Measurements from ENCODE around the gene EXOG.

Gene EXOG

GRCh38 chr3:38496131-38496910 is at the start of gene EXOG:
Gene EXOG, plus strand, starts transcription at chr3:38496340. Its CDS starts 28 bp downstream, at chr3:38496368.
- in situ Hi-C loops (cut with MboI; ENCODE audit: low pct_unique_long_range_greater_than_20kb, low sequenced_read_pairs), result loop anchor here (25.0 kb wide), 1 partner anchor 359 kb away; the partner anchor contains the start of genes ACAA1 and MYD88

GRCh38 chr3:38446812-38447211 is 49.3 kb upstream of the EXOG start:
- no peak for DNase-seq
- in situ Hi-C loops (cut with MboI; ENCODE audit: low pct_unique_long_range_greater_than_20kb, low sequenced_read_pairs), result no loop called here

More at GRCh38 chr3:38496131-38496910, at the start of gene EXOG:
- DNase-seq, result peak; percentile 90

GRCh38 chr3:38450853-38451252 is 45.3 kb upstream of the EXOG start:
- in situ Hi-C loops (cut with MboI; ENCODE audit: low pct_unique_long_range_greater_than_20kb, low sequenced_read_pairs), result no loop called here

GRCh38 chr3:38453075-38453912 is 42.8 kb upstream of the EXOG start, which contains the start of gene ACVR2B:
Gene ACVR2B, plus strand, starts transcription at chr3:38453890. Its CDS starts 433 bp downstream, at chr3:38454323.
- in situ Hi-C loops (cut with MboI; ENCODE audit: low pct_unique_long_range_greater_than_20kb, low sequenced_read_pairs), result no loop called here
- DNase-seq, result peak; percentile 64

More at GRCh38 chr3:38450853-38451252, 45.3 kb upstream of the EXOG start:
- DNase-seq, result no peak

- DNase-seq, result no peak
- in situ Hi-C loops (cut with MboI; ENCODE audit: low pct_unique_long_range_greater_than_20kb, low sequenced_read_pairs), result no loop called here
Measured at GRCh38 chr3:38453913-38454177, 42.3 kb upstream of the EXOG start.

- peak; percentile 32 for DNase-seq
- in situ Hi-C loops (cut with MboI; ENCODE audit: low pct_unique_long_range_greater_than_20kb, low sequenced_read_pairs), result no loop called here
Measured at GRCh38 chr3:38454178-38454883, 41.8 kb upstream of the EXOG start.

- in situ Hi-C loops (cut with MboI; ENCODE audit: low pct_unique_long_range_greater_than_20kb, low sequenced_read_pairs), result no loop called here
- peak; percentile 40 for DNase-seq
Measured at GRCh38 chr3:38454884-38455638, 41.1 kb upstream of the EXOG start.

- in situ Hi-C loops (cut with MboI; ENCODE audit: low pct_unique_long_range_greater_than_20kb, low sequenced_read_pairs), result no loop called here
- DNase-seq, result peak; percentile 57
Measured at GRCh38 chr3:38455639-38456430, 40.3 kb upstream of the EXOG start.

GRCh38 chr3:38457111-38458003 is 38.8 kb upstream of the EXOG start:
- in situ Hi-C loops (cut with MboI; ENCODE audit: low pct_unique_long_range_greater_than_20kb, low sequenced_read_pairs), result no loop called here
- no peak for DNase-seq

- no peak for DNase-seq
- in situ Hi-C loops (cut with MboI; ENCODE audit: low pct_unique_long_range_greater_than_20kb, low sequenced_read_pairs), result no loop called here
Measured at GRCh38 chr3:38458796-38459498, 37.2 kb upstream of the EXOG start.

GRCh38 chr3:38459499-38460048 is 36.6 kb upstream of the EXOG start:
- DNase-seq, result no peak

GRCh38 chr3:38460377-38461270 is 35.5 kb upstream of the EXOG start:
- in situ Hi-C loops (cut with MboI; ENCODE audit: low pct_unique_long_range_greater_than_20kb, low sequenced_read_pairs), result no loop called here
- no peak for DNase-seq

More at GRCh38 chr3:38459499-38460048, 36.6 kb upstream of the EXOG start:
- in situ Hi-C loops (cut with MboI; ENCODE audit: low pct_unique_long_range_greater_than_20kb, low sequenced_read_pairs), result no loop called here

- in situ Hi-C loops (cut with MboI; ENCODE audit: low pct_unique_long_range_greater_than_20kb, low sequenced_read_pairs), result no loop called here
- no peak for DNase-seq
Measured at GRCh38 chr3:38465588-38466154, 30.5 kb upstream of the EXOG start.

- DNase-seq, result no peak
- in situ Hi-C loops (cut with MboI; ENCODE audit: low pct_unique_long_range_greater_than_20kb, low sequenced_read_pairs), result no loop called here
Measured at GRCh38 chr3:38468765-38469164, 27.4 kb upstream of the EXOG start.

GRCh38 chr3:38469852-38470251 is 26.3 kb upstream of the EXOG start:
- in situ Hi-C loops (cut with MboI; ENCODE audit: low pct_unique_long_range_greater_than_20kb, low sequenced_read_pairs), result no loop called here
- DNase-seq, result no peak
